ENCODE data around the gene CADM2.

- no peak for TF ChIP-seq CTCF (IDR thresholded peaks at IDR 0.05; ENCODE audit: low read length)
- no peak for TF ChIP-seq EZH2 (IDR thresholded peaks at IDR 0.05; ENCODE audit: borderline replicate concordance, low read length)
These were observed 633.5 kb downstream of the CADM2 start for GRCh38 chr3:85592256-85592655.
